GM19239 (cell line): ENCODE measurements around the gene MRAS.
A peak's percentile ranks its signal among the peaks of the same experiment; 100 is the strongest.
"Not testable (repeated sequence)": the region's sequence is repeated elsewhere in the genome, so short reads cannot be mapped to it uniquely, and the experiment has no call there.

Source experiments
- DNase-seq: peaks from one replicate; pipeline ENCODE4 v3.0.0; 2011; ENCODE audit warnings: low spot score; ENCODE audit not compliant: insufficient read length
- FAIRE-seq: peaks from 2 replicates; lab custom pipeline; 2011; peaks lifted over from hg19 to GRCh38; lab: Jason Lieb, UNC

MRAS gene

DNA sequence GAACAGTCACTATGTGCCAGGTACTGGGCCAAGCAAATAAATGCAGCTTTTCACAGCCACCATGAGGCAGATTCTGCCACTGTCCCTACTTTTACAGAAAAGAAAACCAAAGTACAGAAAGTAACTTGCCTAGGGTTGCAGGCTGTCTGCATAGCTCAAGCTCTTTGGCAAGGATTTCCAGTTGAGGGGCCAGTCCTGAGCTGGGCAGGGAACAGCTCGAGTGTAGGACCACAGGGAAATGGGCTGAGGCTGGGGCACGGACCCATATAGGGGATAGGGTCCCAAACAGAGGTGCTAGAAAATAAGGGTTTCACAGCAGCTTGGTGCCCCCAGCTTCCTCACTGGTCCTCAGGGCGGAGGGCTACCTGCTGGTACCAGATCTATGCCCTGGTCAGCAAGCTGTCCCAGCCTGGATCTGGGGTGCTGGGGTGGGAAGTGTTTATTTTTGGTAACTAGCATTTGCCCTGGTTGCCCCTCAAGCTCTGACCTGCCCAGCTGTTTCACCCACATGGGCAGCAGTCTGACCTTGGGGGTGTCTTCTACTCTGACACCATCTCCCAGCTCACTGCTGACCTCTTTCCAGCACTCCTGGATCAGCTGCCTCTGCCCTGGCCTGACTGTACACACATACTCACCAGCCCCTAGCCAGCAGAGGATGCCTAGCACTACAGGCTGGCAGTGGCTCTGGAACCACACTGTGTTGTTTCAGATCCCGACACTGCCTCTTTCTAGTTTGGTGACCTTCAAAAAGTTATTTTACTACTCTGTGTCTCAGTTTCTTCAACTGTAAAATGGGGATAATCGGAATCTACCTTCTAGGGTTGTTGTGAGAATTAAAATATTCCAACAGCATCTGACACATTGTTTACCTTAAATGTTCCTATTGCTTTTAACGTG is 16.2 kb downstream of the MRAS start:
- no peak for FAIRE-seq
- DNase-seq = no peak

DNA sequence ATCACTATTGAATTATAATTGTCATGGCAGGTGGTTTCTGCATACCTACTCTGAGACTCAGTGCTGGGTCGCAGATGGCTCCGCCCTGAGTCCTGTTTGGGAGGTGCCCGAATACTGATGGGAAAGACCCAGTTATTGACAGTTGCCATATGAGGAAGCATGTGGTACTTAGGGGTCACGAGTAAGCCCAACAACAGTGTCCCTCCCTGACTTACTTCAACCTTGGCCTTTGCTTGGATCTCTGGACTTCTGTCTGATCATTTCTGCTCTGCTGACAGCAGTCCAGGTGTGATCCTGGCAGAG is 16.8 kb downstream of the MRAS start:
- FAIRE-seq (no peak), DNase-seq (no peak)

DNA sequence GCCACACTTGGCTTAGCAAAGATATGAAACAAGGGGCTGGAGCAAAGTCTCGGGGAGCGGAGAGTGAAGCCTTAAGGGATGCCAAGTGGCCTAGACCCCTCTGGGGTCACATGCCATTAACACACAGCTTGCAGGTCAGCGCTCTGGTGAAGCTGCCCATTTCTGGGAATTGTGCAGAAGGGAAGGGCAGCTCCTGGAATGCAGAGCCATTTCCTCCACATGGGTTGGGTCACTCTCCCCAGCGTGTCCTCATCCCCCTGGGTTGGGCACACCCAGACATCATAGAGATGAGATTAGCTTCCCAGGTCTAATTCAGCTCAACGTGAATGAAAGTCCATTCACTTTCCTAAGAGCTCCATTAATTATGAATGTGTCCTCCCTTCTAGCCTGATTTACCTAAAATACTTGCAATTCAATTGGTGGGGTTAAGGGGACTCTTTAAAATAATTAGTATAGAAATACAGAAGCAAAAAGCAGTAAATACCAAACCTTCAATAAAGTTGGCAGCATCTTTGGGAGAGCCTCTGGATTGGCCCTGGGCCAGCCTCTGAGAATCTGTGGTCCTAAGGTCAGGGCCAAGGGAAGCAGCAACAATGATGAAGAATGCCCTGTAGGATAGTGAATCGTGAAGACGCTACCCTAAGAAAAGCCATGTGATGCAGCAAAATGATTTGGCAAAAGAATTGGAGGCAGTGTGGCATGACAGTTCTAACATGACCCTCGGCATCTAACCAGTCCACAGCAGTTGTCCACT is 17.8 kb downstream of the MRAS start:
- DNase-seq (no peak), FAIRE-seq (no peak)

DNA sequence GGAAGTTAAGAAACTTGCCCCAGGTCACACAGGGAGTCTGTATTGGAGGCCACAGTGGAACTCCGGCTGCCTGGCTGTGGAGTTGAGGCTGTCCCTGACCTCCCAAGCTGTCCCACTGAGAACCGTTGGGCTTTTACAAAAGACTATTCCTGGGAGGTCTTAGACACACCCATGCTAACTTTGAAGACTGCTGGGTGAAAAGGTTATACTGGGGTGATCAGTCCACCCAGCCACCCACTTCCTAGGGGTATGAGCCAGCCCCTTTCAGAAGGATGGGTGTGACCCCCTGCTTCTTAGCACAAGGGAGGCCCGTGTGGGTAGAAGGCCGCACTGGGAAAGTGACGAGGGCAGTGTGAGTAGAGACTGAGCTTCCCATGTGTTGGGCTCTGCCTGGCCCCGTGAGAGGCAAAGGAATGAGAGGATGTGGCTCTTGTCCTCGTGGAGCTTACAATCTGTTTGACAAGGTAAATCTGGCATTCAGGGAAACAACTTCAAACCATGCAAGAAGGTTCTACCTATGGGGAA is 19.0 kb downstream of the MRAS start:
- FAIRE-seq = no peak
- DNase-seq = no peak

DNA sequence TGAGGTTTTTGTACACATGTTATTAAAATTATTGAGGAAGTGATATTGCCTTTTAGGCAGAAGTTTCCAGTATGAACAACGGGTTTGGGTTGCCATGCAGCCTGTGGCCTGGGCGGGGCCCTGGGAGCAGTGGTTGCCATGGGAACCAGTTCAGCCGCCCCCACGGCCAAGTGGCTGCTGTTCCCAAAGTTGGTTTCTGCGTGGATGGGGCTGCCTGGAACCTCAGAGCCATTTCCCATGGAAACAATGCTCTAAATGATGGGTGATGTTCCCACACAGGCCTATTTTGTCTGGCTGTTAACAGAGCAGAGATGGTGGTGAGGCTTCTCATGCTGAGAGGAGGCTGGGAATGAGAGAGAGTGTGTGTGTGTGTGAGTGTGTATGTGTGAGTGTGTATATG is 19.5 kb downstream of the MRAS start:
- DNase-seq (no peak), FAIRE-seq (no peak)

DNA sequence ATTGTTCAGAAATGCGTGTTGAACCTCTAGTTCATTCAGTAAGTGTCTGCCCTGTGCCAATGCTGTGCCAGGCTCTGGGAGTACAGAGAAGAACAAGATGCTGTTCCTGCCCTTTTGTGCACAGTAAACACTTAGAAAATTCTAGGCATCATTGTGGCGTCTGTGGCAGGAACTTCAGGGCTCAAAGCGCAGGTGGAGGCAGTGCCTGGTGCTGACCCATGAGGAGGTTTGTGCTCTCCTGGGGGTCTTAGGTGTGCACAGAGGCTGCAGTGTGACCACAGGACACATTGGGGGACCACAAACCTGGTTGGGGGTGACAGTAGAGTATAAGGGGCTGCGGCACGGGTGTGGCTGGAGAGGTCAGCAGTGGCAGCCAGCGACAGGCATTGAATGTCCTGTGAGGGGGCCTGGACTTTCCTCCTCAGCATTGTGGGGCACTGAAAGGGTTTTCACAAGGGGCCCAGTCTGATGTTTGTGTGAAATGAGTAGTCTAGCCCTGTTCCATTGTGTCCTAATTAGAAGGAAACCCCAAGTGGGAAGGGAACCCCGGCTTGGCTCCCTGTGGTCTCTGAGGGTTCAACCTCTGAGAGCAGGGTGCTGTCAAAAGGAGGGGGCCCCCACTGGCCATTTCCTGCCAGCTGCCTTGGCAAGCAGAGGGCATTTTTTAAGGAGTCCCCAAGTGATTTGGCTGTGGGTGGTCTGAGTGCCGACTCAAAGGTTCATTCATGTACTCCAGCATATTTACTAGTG is 20.9 kb downstream of the MRAS start:
- FAIRE-seq = no peak
- no peak for DNase-seq

DNA sequence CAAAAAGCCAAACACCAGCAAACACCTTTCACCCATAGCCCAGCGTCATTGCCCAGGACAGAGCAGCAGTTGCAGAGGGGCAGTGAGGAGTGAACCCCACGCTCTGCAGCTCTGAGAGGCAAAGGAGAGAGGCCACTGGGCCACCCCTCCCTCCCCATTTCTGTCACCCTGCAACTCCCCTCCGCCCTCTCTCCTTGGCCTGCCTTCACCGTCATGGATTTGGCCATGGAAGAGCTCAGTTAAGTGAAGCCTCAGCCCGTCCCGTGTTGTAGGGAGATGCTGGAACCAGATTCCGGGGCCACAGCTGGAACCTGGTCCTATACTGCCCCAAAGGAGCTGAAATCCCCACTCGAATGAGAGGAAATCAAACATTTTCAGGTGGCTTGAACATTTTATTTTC is 21.9 kb downstream of the MRAS start:
- FAIRE-seq (no peak), DNase-seq (no peak)

DNA sequence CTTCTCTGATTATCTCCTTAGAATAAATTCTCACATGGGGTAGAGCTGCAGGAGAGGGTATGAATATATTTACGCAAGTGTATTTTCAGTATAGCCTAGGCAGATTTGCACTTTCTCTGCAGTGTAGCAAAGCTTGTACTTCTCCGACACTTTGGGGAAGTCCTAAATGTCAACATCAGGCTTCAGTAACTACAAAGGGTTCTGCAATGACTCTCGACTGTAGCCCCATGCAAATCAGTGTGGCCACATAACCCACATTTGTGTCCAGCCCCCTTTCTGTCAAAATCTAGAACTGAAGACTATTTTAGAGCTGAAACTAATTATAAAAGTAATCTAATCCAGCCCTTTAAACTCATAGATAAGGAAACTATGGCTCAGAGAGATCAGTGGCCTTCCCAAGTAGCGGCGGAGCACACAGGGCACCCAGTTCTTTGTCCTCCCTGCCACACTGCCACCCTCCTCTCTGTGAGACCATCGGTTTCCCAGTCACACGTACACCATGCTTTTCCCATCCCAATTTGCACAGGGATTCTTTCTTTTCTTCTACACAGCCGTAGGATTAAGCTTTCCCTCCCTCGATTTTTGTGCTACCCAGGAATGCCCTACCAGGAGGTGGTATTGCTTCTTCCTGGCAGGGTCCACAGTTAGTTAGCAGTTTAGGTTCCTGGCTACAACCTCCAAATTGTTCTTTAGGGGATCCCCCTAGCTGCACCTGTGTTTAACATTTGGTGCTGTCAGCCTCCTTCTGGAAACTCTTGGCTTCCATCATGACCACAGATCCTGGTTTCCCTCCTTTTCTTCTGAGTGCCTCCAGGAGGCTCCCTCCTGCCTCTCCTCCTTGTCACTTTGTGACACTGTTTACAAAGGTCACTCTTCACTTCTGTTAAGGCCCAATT is 22.9 kb downstream of the MRAS start:
- peak; percentile 93 for FAIRE-seq
- peak; percentile 52 for DNase-seq

DNA sequence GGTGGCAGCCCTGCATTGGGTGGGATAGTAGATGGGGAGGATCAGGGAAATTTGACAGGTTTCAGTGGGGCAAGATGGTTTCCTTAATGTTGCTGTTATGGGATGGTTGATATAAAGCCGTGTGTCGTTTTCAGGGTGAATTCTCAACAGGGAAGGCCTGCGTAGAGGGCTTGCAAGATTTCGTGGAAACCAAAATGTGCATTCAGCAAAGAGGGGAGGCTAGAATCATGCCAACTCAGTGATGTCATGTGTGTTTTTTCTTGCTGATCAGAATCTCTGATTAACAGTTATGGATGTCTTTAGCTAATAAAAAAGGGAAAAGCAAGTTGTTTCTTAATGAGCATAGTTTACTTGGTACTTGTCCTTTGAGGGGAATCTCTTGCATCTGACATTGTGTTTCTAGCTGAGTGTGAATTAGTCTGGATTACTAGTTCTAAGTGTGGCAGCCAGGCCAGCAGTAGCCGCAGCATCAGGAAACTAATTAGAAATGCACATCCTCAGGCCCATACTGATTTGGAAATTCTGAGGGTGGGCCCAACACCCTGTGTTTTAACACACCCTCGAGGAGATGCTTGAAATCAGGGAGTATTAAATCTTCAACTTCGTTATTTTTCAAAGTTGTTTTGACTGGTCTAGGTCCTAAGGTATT is 24.8 kb downstream of the MRAS start:
- FAIRE-seq = no peak
- no peak for DNase-seq

DNA sequence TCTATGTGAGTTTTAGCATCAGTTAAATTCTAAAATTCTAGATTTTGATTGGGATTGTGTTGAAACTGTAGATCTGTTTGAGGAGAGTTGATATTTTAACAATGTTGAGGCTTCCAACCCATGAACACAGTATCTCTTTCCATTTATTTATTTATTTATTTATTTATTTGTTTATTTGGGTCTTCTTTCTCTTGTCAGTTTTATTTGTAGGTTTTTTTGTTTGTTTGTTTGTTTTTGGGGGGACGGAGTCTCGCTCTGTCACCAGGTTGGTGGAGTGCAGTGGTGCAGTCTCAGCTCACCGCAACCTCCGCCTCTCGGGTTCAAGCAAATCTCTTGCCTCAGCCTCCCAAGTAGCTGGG is 25.3 kb downstream of the MRAS start:
- DNase-seq (no peak), FAIRE-seq (no peak)

DNA sequence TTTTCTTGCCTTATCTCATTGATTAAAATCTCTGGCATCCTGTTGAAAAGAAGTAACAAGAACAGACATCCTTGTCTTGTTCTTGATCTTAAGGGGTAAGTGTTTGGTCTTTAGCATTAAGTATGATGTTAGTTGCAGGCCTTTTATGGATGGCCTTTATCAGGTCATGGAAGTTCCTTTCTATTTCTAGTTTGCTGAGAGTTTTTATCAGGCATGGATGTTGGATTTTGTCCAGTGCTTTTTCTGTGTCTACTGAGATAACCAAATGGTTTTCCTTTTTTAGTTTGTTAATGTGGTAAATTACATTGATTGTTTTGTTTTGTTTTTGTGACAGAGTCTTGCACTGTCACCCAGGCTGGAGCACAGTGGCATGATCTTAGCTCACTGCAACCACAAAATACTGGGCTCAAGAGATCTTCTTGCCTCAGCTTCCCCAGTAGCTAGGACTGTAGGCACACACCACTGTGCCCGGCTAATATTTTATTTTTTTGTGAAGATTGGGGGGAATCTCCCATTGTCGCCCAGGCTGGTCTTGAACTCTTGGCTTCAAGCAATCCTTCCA is 26.3 kb downstream of the MRAS start:
- FAIRE-seq (no peak), DNase-seq (no peak)

DNA sequence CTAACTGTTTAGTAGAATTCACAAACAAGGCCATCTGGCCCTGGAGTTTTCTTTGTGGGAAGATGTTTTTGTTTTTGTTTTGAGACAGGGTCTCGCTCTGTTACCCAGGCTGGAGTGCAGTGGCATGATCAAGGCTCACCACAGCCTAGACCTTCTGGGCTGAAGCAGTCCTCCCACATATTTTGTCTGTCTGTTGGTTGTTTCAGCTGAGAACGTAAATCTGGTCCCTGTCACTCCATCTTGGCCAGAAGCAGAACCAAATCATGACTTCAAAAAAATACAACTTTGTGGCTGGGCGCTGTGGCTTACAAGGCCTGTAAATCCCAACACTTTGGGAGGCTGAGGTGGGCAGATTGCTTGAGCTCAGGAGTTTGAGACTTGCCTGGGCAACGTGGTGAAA is 27.1 kb downstream of the MRAS start:
- FAIRE-seq = no peak
- DNase-seq = no peak

DNA sequence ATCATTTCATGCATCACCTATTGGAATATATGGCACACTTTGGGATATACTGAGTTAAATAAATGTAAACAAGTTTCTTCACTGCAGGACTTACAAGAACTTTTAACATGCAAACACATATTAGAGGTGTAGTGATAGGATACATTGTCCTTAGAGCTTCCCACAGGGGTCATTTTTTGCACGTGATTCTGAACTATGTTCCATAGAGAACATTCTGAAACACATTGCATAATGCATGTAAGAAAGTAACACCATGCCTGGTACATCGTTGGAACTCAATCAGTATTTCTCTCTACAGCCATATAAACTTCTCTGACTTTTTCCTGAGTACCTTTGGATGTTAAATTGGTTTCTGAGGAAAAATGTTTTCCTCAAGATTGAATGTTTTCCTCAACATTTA is 28.3 kb downstream of the MRAS start:
- no peak for FAIRE-seq
- no peak for DNase-seq

DNA sequence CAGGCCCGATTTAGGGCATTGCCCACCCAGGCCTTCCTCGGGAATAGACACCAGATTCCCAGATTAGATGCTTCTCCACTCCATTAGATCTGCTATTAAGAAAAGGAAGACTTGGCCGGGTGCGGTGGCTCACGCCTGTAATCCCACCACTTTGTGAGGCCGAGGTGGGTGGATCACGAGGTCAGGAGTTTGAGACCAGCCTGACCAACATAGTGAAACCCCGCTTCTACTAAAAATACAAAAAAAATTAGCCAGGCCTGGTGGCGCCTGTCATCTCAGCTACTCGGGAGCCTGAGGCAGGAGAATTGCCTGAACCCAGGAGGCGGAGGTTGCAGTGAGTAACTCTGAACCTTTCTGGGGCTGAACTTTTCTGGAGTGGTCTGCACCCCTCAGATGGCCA is 28.8 kb downstream of the MRAS start:
- not testable (repeated sequence) for FAIRE-seq, DNase-seq

DNA sequence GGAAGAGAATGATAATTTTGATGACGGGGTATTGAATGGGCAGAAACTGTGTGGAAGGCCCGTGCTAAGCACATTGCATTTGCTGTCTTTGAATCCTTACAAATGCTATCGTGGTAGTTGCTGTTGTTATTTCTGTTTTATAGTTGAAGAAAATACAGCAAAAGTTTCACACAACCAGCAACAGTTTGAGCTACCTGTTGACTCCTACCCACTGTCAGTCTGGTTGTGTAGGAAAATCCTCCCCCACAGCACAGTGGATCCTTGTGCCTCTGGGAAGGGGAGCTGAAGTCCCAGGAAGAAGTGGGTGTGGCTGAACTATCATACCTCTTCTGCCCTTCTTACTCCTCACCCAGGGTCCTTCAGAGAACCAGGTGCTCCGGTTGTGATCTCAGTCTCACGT is 29.4 kb downstream of the MRAS start:
- no peak for FAIRE-seq
- DNase-seq = no peak

DNA sequence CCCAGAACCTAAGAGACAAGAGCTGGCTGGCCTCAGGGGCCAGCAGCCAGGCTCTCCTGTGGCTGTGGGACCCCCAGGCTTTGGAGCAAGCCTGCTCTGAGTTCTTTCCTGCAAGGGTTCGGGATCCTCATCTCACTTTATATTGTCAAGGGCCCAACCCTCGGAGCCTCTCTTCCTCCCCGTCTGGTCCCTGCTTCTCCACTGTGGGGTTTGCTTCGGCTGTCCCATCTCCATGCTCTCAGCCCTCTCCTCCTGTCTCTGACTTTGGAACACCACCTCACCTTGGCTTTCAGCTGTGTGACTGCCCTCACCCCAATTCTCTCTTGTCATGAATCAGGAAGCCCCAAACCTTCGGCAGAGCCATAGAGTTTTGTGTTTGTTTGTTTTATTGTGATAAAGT is 30.0 kb downstream of the MRAS start:
- FAIRE-seq = no peak
- no peak for DNase-seq

DNA sequence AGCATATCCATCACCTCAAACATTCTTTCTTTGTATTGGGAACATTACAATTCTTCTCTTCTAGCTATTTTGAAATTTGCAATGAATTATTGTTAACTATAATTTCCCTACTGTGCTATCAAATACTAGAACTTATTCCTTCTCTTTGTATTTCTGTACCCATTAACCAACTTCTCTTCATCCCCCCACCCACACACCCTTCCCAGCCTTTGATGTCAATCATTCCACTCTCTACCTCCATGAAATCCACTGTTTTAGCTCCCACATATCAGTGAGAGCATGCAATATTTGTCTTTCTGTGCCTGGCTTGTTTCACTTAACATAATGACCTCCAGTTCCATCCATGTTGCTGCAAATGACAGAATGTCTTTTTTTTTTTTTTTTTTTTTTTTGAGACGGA is 30.6 kb downstream of the MRAS start:
- DNase-seq = no peak

DNA sequence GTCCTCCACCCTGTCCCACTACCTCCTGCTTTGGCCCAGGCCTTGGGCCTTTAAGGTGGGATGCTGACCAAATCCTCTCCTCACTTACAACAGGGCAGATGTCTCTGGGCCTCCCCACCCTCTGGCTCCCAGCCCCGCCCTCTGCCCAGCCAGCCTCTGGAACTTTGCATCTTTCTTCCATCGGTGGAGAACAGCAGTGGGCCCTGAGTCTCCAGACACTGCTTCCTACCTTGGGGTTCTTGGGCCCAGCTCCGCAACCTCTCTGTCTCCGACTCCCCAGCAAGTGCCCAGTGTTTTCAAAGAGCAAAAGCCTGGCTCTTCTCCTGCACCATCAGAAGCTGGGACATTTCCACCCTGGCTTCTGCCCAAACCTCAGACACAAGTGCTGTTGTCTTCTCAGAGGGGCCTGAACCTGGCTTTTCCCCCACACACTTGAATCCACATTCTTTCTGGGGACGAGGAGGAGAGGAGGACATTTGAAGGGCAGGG is 33.1 kb downstream of the MRAS start:
- FAIRE-seq (no peak), DNase-seq (no peak)

More for the DNA sequence above, 30.6 kb downstream of the MRAS start:
- no peak for FAIRE-seq
